ENCODE measurements around the gene SMPD1.
"Not testable (repeated sequence)": the region's sequence is repeated elsewhere in the genome, so short reads cannot be mapped to it uniquely, and the experiment has no call there.

SMPD1 gene

GRCh38 chr11:6390718-6391469 is 620 bp downstream of the SMPD1 start:
- DNase-seq: no peak

DNA sequence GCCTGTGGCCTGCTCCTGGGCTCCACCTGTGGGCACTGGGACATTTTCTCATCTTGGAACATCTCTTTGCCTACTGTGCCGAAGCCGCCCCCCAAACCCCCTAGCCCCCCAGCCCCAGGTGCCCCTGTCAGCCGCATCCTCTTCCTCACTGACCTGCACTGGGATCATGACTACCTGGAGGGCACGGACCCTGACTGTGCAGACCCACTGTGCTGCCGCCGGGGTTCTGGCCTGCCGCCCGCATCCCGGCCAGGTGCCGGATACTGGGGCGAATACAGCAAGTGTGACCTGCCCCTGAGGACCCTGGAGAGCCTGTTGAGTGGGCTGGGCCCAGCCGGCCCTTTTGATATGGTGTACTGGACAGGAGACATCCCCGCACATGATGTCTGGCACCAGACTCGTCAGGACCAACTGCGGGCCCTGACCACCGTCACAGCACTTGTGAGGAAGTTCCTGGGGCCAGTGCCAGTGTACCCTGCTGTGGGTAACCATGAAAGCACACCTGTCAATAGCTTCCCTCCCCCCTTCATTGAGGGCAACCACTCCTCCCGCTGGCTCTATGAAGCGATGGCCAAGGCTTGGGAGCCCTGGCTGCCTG is 1.4 kb downstream of the SMPD1 start:
- DNase-seq: no peak

DNA sequence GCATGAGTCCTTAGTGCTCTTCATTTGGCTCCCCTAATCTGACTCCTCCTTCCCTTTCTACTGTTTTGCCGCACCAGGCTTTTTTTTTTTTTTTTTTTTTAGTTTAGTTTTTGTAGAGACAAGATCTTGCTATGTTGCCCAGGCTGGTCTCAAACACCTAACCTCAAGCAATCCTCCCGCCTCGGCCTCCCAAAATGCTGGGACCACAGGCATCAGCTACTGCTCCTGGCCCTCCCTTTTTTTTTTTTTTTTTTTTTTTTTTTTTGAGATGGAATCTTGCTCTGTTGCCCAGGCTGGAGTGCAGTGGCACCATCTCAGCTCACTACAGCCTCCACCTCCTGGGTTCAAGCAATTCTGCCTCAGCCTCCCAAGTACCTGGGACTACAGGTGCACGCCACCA is 2.0 kb downstream of the SMPD1 start:
- not testable (repeated sequence) for DNase-seq

- DNase-seq: no peak
Observed at GRCh38 chr11:6393989-6394670, 3.9 kb downstream of the SMPD1 start.

DNA sequence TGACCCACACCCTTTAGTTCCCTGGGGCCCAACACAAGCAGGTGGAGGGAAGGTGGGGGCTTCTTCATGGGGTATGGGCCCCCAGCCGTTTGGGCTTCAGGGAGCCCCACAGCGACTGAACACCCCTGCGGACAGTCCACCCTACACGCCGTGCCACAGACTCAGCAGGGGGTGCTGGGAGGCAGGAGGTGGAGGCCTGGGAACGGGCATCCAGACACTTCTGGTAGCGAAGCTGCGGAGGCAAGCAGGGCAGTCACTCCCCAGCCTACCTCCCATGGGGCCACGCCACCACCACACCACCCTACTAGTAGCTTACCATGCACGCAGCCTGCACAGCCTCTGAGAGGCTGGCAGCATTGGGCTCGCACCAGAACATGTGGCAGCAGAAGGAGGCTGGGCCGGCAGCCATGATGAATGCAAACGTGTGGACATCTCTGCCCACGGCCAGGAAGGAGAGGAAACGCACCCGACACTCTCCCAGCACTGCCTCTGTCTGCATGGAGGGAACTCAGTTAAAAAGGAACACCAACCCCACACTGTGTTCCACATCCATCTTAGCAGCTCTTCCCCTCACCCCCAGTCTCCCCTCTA is 5.3 kb downstream of the SMPD1 start:
- DNase-seq: no peak

GRCh38 chr11:6397156-6397555 is 6.9 kb downstream of the SMPD1 start:
- DNase-seq: no peak

DNA sequence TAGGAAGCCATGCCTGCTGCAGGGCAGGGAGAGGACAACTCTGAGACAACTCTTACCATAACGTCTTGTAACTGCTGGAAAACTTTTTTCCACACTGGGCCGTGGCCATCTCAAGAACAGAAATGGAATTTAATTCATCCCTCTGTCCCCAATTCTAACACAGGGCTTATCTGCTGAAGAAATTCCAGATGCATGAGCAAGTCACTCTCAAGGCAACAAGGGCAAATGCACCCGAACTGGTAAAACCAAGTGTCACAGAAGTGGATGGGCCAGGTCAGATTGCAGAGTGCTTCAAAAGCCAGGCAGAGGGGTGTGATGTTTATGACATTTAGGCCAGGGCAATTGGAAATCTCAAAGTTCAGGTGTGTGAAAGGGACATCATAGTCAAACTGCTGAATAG is 7.4 kb downstream of the SMPD1 start:
- DNase-seq: no peak

GRCh38 chr11:6400431-6401345 is 10.4 kb downstream of the SMPD1 start:
- DNase-seq: no peak

- DNase-seq: no peak
Observed at GRCh38 chr11:6401464-6401863, 11.2 kb downstream of the SMPD1 start.

- no peak for DNase-seq
Observed at GRCh38 chr11:6402061-6402470, 11.8 kb downstream of the SMPD1 start.

DNA sequence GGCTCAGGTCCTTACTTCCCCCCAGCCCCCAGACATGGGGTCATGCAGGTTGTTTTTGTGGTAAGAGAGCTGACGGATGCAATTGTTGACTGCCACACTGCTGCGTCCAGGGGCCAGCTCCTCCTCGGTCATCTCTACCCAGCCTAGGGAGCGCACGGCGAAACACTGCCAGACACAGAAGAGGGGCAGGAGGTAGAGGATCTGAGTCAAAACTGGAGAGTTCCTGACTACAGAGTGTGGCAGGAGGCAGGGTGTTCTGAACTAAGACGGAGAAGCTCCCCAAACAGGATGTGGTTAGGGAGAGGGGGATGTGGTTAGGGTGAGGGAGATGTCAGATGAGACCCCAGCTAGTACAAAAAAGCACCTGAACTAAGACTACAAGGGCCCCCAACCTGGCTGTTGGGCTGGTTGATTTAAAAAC is 12.3 kb downstream of the SMPD1 start:
- peak; percentile 58 for DNase-seq

GRCh38 chr11:6403539-6403938 is 13.3 kb downstream of the SMPD1 start:
- no peak for DNase-seq

- no peak for DNase-seq
Observed at GRCh38 chr11:6404342-6405051, 14.2 kb downstream of the SMPD1 start.

- no peak for DNase-seq
Observed at GRCh38 chr11:6405052-6405667, 14.9 kb downstream of the SMPD1 start.

GRCh38 chr11:6405846-6406245 is 15.6 kb downstream of the SMPD1 start:
- DNase-seq: no peak

DNA sequence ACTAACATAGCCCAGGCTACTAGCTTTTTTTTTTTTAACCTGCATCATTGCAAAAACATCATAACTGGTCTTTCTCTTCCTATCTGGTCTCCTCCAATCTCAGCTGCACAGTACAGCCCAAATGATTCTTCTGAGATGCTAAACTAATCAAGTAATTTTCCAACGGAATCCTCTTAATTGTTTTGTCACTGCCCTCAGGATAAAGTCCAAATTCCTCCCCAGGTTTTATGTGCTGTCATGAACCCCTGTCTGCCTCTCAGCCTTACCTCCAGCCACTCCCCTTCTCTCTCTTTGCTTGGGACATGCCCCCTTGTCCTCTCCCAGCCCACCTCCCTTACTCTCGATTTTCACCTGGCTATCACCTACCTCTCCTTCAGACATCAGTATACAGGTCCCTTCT is 16.1 kb downstream of the SMPD1 start:
- DNase-seq: no peak

DNA sequence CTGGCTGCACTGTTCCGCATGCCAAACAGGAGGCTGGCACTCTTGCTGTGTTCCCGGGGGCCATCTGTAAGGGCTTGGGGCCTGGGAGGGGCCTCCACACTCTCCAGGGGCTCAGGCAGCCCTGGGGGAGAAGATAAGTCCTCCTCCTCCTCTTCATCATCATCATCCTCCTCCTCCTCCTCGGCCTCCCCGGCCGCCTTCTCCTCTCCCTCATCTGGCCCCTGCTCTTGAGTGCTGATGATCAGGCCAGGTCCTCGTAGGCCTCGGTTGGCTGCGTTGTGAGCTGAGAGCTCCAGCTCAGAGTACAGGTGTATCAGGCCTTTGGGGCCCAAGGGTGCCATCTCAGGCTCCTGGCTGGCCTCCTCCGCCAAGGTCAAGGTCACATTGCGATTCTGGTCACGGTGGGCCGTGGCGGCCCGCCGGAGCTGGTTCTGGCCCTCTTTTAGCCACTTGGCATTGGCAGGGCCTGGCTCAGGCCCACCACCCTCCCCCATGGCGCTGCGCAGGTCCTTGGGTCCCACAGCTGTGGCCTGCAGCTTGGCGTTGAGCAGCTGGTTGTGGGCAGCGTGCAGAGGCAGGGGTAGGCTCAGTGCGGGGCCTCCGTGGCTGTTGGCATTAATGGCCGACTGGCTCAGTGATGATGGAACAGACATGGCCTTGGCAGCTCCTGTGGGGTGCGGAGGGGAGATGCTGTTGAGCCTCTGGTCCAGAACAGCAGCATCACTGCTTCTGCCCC is 20.6 kb downstream of the SMPD1 start:
- no peak for DNase-seq

- no peak for DNase-seq
Observed at GRCh38 chr11:6411594-6412031, 21.3 kb downstream of the SMPD1 start.

- peak; percentile 71 for DNase-seq
Observed at GRCh38 chr11:6413791-6414201, 23.5 kb downstream of the SMPD1 start.

DNA sequence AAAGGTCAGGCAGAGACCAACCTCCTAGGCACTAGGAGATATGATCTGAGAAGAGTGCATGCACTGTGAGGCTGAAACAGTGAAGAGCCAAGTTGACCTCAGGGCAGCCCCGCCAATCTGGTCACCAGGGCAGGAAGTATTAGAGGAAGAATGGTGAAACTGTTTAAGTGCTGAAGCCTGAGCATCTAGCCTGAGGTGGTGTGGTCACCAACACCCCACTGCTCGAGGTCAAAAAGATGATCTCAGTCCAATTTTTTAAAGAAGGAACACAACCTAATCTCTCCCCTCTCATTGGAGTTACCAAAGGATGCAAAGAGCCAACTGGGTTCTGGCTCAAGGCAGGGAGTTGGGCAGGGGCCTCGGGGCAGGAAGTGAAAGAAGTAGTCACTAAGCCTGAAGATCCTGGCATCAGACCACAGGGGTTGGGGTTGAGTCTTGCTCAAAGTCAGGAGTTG is 24.6 kb downstream of the SMPD1 start:
- no peak for DNase-seq

DNA sequence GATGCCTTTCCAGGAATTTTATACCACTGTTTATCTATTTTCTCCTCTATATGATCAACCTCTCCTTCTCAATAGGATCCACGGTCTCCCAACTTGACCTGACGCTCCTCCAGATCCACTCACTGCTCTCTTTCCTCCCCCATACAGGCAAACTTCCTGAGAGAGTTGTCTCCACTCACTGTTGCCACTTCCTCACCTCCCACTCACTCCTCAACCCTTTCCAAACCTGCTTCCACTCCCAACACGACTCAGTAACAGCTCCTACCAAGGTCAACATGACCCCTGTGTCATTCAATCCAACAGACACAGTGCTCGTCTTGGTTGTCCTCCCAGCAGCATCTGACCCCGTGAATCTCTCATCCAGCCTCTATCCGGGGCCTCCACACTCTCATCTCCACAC is 25.5 kb downstream of the SMPD1 start:
- no peak for DNase-seq

Measured in activated T-cell treated with anti-CD3 and anti-CD28 coated beads, Interleukin-2, amount 50 U/mL, for 1 hour (primary cell).